Measurements from ENCODE around the gene MYO1G.
"Not testable (repeated sequence)": the region's sequence is repeated elsewhere in the genome, so short reads cannot be mapped to it uniquely, and the experiment has no call there.

Gene MYO1G

GRCh38 chr7:44998153-44998871 lies 19.5 kb upstream of the MYO1G start:
- FAIRE-seq, result no peak

- no peak for FAIRE-seq
Observed at GRCh38 chr7:44995555-44996493, 17.0 kb upstream of the MYO1G start.

- FAIRE-seq, result no peak
Observed at GRCh38 chr7:44994877-44995554, 16.2 kb upstream of the MYO1G start.

GRCh38 chr7:44992004-44992795 lies 13.4 kb upstream of the MYO1G start:
- not testable (repeated sequence) for FAIRE-seq

DNA sequence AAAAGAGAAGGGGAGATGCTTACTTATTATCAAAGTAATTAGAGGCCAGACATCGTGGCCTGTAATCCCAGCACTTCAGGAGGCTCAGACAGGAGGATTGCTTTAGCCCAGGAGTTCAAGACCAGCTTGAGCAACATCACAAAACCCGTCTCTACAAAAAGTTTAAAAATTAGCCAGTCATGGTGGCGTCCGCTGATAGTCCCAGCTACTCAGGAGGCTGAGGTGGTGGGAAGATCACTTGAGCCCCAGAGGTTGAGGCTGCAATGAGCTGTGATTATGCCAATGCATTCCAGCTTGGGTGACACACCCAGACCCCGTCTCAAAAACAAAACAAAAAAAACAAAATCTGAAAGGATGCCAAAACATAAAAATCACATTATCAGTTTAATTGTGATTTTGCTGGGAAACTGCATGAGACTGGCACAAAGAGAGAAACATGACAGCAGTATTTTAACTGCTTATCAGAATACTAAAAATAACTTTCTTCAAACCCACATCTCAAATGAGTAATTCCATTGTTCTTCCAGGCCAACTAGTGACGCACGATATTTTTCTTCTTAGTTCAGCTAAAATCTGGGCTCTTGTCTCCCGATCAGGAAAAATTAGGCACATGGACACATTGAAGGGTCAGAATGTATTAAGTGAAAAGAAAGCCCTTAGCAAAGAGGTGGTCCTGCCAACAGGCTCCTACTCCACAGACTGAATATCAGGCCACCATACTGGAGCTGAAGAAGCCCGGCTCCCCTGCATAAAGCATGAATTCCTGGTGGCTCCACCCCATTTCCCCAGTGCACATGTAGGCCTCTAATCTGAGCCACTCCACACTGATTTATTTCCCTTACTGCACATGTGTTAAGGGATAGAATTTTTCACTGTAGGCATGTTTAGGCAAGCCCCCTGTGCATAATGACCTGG lies 11.6 kb upstream of the MYO1G start:
- FAIRE-seq, result no peak

GRCh38 chr7:44989132-44989531 lies 10.3 kb upstream of the MYO1G start:
- FAIRE-seq, result no peak

GRCh38 chr7:44988701-44989100 lies 9.9 kb upstream of the MYO1G start:
- no peak for FAIRE-seq

GRCh38 chr7:44987996-44988395 lies 9.2 kb upstream of the MYO1G start:
- FAIRE-seq, result no peak

GRCh38 chr7:44987457-44987856 lies 8.6 kb upstream of the MYO1G start:
- FAIRE-seq, result no peak

GRCh38 chr7:44986218-44987053 lies 7.6 kb upstream of the MYO1G start:
- no peak for FAIRE-seq

DNA sequence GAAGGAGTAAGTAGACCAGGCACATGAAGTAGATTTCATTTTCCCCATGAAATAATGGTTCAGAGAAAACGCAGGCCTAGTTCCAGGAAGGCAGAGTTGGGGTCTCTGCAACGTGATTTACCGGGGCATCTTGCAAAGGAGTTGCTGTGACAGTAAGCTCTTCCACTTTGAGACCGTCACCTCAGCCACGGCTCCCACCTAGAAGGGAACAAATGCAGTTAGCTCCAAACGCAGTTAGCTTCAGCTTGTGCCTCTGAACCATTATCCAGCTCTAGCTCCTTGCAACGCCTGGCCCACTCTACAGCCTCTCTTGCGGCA lies 7.0 kb upstream of the MYO1G start:
- no peak for FAIRE-seq

DNA sequence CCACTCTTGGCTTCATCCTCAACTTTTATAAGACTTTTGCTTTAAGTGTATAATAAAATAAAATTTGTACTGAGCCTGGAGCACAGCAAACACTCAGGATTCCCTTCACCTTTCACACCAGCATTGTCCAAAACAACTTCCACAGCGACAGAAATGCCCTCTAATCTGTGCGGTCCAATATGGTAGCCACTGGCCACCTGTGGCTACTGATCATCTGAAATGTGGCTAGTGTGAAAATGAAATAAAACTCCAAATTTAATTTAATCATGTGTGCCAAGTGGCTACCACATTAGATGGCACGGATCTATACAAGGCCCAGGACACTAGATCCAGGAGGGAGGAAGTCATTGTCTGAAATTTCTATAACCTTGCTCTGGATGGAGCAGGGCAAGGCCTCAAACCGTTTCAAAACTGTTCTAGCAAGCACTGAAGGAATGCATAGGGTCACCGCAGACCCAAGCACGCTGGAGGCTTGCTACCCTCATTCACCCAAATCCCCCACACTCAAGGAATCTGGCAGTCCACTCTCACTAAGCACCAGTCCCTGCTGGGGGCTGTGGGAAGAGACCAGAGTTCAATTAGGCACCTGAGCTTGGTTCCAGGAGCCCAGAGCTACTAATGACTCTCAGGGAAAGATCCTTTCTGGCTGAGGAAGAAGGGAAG lies 6.3 kb upstream of the MYO1G start:
- no peak for FAIRE-seq

DNA sequence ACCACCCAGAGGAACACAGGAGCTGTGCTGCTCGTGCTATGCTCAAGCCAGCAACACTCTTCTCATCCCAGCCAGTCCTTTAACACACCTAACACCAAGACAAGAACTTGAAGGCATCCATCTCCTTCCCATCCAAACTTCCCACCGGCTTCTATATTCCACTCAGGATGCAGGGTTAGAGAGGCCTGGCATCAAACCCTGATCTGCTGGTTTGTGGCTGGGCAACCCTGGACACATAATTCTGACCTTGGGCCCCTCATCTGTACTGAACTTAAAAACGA lies 5.6 kb upstream of the MYO1G start:
- no peak for FAIRE-seq

DNA sequence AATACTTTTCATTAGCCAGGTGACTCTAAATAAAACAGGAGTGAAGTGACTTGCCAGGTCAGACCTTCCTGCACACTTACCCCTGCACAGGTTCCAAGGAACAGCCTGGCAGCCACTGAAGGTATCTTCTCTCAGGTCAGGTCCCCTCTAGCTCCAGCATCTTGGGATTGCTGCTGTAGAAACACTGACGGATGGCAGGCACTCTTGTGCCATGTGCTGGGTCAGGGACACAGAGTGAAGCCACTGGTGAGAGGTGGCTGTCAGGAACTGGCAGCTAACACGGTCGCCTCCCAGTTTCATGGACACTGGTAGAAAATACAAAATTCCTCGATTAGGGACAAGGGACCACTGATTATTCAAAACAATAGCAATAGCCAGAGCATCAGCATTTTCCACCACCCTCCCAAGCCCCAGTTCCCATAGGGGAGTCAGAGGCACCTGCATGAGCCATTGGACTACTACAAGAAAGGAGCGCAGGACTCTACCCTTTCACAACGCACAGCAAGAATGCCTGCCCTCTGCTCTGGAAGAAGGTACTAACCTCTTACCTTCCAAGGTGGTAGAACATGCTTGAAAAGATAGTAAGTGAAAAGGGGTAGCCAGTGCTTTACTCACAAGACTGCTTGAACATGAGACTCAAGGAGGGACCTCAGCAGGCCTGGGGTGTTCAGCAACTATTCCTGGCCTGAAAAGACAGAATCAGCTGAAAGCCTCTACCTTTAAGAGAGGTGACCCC lies 5.1 kb upstream of the MYO1G start:
- no peak for FAIRE-seq

DNA sequence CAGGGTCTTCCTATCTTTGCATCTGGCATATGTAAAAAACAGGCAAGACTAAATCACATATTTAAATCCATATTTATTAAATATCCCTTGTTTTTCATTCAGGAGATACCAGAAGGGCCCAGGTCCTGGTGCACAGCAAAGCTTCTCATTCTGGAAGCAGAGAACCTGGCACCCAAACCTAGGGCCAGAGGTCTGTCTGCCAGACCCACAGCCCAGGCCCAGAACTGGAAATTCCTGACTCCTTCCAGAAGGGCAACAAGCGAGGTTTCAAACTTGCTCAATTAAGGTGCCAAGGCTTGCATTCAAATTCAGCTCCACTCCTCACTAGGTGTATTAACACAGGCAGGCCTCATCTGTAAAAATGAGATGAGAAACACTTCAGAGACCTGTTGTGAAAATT lies 4.2 kb upstream of the MYO1G start:
- no peak for FAIRE-seq

GRCh38 chr7:44982535-44982923 lies 3.7 kb upstream of the MYO1G start:
- no peak for FAIRE-seq

DNA sequence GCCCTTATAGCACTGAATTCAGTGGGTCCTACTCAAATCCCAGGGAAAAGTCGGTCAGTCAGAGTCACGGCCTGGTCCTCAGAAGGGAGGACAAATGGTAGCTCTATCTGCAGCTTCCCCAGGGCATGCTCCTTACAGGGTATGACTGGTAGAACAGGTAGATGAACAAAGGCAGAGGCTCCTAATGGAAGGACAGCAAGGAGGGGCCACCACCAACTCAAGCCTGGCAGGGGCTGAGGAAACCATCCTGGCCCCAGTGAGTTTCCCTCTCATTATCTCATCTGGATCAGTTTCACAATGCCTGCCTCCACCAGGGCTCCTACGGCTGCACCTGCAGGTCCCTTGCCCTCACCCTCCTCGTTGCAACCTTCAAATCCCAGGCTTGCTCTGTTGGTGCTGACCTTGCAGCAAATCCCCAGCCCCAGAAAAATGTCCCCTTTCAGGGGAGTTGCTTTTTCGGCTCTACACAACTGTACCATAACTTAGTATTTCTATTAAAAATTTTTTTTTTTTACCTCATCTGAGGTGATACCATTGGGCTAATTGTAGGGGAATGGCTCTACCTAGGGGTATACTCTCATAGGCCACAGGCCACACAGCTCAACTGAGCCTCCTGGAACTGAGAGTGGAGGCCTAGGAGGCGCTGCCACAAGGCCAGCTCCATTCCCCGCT lies 2.4 kb upstream of the MYO1G start:
- no peak for FAIRE-seq

DNA sequence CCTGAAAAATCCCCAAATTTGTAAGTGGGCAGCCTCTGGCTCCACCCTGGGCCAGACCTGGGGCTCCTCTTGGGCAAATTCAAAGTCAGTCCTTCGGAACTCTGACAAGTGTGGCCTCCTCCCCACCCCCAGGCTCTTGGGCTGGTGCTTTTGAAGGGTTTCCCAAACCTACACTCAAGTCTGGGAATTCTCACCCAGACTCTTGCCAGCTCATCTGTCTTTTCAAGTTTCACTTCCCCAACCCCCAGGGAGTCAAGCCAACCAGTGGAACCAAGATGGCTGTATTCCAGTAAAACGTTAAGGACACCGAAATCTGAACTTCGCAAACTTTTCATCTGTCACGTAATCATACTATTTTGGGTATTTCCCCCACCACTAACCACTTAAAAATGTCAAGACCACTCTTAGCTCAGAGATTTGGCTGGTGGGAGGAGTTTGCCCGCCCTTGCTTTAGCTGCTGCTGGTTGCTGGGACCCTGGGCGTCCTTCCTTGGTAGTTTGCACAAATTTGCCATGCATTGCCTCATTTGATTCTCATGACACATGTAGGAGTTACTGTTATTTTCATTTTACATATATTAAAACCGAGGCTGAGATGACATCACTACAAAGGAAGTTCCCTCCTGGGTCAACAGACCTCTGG lies 1.7 kb upstream of the MYO1G start:
- FAIRE-seq, result no peak

Data from A204.1 (cell line).